ELF-1 (cell line): ENCODE results near the gene NT5DC2.

Source experiments
- DNase-seq: peaks from one replicate; pipeline ENCODE4 v3.0.0-alpha.2; 2016; ENCODE audit warnings: low read depth, low spot score

NT5DC2 gene

DNA sequence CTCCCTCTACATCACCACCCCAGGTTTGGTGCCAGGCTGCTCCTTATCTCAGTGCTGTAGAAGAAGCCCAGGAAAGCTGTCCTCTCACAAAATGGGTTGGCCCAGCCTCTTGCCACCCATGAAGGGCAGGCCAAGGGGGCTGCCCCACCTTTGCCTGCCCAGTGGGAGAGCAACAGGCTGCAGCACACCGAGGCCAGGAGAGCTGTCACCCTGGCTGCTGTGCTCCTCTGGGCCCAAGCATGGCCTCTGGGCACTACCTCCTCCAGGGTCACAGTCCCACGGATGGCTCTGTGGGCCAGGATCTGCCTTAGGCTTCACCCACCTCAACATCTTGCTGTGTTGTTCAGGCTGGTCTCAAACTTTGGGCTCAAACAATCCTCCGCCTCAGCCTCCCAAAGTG lies 44.9 kb downstream of the NT5DC2 start:
- DNase-seq: no peak

DNA sequence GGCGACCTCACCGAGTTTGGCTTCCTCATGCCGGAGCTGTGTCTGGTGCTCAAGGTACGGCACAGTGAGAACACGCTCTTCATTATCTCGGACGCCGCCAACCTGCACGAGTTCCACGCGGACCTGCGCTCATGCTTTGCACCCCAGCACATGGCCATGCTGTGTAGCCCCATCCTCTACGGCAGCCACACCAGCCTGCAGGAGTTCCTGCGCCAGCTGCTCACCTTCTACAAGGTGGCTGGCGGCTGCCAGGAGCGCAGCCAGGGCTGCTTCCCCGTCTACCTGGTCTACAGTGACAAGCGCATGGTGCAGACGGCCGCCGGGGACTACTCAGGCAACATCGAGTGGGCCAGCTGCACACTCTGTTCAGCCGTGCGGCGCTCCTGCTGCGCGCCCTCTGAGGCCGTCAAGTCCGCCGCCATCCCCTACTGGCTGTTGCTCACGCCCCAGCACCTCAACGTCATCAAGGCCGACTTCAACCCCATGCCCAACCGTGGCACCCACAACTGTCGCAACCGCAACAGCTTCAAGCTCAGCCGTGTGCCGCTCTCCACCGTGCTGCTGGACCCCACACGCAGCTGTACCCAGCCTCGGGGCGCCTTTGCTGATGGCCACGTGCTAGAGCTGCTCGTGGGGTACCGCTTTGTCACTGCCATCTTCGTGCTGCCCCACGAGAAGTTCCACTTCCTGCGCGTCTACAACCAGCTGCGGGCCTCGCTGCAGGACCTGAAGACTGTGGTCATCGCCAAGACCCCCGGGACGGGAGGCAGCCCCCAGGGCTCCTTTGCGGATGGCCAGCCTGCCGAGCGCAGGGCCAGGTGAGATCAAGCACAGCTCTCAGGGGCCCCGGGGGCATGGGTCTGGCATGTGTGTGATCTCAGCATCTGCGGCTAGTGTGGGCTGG lies 45.6 kb downstream of the NT5DC2 start:
- DNase-seq: no peak

DNA sequence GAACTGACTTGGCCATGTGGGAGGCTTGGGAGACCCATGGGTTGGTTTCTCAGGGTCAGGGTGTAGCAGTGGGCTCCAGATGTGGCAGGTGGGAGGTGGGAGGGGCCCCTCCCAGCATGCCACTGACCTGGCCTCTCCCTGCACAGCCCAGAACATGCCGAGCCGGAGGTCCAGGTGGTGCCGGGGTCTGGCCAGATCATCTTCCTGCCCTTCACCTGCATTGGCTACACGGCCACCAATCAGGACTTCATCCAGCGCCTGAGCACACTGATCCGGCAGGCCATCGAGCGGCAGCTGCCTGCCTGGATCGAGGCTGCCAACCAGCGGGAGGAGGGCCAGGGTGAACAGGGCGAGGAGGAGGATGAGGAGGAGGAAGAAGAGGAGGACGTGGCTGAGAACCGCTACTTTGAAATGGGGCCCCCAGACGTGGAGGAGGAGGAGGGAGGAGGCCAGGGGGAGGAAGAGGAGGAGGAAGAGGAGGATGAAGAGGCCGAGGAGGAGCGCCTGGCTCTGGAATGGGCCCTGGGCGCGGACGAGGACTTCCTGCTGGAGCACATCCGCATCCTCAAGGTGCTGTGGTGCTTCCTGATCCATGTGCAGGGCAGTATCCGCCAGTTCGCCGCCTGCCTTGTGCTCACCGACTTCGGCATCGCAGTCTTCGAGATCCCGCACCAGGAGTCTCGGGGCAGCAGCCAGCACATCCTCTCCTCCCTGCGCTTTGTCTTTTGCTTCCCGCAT lies 46.4 kb downstream of the NT5DC2 start:
- DNase-seq: no peak

DNA sequence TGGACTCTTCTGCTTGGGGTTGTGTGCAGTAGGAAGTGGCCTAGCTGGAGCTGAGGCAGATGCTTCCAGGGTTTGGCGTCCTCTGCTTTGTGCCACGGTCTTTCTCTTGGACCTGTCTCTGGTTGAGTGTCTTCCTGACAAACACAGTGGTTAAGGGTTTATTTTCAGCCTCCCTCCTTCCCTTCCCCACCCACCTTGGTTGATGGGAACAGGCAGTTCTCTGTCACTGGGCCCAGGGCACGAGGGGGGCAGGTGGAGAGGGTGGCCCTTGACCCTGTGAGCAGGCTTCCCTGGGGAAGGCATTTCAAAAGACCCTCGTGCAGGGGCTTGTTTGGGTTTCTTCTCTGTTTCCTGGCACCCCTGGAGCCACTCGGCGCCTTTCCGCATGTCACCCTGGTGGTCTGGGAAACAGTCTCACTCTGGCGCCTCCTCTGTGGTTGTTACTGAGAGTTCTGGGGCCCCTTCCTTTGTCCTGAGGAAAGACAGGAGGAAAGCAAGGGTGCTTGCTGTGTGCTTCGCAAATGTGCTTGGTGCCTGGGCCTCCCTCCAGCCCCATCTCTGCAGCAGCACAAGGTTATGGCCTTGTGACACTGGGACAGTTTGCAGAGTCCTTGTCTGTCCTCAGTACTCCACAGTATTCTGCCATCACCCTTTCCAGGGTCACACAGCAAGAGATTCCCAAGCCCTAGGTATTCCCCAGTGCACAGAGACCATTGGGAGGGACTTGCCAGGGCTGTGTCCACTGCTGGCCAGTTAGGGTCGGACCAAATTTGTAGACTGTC lies 48.8 kb downstream of the NT5DC2 start:
- no peak for DNase-seq

DNA sequence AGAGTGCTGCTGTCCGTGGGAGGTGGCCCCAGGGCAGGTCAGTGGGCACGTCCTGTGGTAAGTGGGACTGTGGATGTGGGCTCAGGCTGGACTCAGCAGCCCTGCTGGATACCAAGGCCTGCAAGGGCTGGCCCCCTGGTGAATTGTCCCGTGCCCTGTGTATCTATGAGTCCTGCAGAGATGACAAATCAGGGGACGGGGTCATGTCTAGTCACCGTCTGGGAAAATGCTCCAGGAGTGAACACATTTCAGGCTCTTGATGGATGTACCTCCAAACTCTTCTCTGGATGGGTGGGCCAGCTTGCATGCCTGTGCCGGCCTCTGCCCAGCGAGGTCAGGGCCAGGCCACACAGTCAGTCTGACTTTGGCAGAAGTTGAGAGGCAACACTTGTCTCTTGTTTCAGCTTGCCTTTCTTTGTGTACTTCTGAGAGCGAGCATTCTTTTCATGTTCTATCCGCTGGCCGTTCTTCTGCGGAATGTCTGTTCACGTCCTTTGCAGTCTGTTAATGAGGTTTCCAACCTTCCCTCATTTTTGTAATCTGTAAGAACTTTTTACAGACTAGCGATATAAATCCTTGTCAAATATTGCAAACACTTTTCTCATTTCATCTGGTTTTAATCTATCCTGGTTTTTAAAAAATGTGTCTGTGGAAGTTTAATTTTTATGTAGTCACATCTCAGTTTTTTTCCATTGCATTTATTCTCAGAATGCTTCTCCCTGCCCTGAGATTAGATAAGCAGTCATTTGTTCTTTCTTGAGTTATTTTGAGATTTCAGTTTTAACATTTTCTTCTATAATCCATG lies 49.9 kb downstream of the NT5DC2 start:
- DNase-seq: no peak

DNA sequence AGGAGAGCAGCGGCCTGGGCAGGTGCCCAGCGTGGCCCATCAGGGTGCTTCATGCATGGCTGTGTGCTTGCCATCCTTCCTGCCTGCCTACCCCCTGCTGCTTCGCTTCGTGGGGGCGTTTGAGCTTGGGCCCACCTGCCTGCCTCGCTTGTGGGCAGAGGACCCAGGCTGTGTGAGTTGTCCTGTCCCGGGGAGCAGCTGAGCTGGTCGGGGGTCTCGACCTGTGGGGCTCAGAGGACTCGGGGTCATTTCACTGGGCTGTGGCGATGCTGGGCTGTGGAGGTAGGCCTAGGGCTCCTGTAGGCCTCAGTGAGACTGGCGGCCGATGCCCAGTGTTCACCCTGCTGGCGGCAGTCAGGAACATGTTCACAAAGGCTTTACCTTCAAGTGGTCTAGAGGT lies 50.6 kb downstream of the NT5DC2 start:
- DNase-seq: no peak

DNA sequence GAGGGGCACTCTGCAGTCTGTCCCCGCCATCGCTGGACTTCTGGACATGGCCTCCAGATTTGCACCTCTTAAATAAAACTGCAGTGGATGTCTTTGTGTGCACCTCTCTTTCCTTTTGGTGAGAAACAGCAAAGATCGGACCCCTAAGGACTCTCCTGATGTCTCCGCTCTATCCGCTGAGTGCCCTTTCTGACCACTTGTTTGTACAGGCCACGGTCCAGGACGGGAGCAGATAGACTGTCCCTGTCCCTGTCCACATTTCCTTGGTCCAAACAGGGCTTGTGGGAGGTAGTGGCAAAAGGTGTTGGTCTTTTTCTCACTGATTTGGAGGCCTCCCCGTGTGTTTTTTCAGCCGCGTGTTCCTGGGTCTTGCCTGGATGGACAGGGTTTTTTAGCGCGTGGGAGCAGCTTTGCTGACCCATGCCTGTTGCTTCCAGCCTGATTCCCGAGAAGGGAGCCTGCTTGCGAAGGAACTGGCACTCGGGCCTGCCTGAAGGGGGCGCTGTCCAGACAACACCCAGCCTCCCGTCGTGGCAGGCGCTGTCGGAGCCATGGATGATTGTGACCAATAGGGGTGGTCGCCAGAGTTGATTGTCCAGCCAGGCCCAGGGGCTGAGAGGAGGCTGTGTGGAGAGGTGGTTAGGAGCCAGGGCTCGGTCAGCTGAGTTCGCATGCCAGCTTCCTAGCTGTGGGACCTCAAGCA lies 51.7 kb downstream of the NT5DC2 start:
- peak; percentile 80 for DNase-seq

DNA sequence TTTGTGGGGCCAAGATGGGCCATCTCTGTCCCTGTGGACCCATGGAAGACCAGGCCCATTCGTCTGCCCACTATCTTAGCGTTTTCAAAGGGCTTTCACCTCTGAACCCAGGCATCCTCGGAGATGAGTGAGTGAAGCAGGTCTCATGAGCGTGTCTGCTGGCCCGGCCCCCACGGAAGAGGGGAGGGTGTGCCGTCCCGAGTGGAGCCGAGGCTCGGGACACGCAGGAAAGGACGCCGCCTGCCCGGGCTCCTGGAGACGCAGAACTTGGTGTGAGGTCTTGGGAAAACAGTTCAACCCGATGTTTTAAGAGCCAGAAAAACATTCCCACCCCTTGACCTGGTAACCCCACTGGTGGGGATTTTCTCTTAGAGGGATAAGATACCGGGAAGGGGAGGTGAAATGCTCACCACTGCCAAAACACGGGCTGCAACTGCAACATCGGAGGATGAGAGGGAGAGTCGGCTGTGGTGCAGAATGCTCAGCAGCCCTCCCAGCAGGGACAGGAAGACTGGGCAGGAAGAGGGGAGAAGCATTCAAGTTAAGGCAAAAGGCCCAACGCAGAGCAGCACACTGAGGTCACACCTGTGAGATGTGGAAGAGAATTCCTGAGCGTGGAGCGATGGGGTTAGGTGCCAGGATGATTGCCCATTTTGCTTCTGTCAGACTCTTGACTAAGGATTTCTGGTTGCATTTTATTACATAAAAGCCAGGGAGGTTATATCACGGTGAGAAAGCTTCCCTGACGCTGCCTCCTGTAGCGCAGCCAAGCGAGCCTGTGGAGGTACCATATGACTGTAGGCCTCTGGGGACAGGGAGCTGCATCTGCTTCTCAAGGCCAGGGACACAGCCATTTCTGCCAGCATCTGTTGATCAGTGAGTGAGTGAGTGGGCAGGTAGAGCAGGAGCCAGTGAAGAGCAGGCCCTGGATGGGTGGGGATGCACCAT lies 52.6 kb downstream of the NT5DC2 start:
- no peak for DNase-seq

DNA sequence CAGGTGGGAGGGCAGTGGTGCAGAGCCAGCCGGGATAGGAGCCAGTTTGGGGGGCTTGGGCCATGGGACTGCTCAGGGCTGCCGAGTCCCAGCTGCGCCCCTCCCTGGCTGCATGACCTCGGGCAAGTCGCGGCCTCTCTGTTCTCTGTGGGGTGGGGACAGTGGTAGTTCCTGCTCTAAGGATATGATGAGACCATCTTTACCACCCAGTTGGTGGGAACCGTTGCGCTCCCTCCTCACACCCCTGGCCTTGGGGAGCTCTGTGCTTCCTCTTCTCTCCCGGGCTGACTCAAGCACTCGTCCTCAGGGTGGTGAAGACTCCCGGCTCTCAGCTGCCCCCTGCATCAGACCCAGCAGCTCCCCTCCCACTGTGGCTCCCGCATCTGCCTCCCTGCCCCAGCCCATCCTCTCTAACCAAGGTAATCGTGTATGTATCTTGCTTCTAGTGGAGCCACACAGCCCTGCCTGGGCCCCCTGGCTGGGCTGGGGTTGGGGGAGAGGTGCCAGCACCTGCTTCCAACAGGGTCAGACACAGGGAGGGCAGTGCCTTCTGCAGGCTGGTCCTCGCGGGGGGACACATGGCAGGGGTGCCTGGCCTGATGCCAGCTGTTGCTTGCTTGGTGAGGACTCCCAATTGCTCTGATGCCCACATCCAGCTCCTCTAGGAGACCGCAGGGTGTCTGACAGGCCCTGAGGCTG lies 53.6 kb downstream of the NT5DC2 start:
- no peak for DNase-seq

DNA sequence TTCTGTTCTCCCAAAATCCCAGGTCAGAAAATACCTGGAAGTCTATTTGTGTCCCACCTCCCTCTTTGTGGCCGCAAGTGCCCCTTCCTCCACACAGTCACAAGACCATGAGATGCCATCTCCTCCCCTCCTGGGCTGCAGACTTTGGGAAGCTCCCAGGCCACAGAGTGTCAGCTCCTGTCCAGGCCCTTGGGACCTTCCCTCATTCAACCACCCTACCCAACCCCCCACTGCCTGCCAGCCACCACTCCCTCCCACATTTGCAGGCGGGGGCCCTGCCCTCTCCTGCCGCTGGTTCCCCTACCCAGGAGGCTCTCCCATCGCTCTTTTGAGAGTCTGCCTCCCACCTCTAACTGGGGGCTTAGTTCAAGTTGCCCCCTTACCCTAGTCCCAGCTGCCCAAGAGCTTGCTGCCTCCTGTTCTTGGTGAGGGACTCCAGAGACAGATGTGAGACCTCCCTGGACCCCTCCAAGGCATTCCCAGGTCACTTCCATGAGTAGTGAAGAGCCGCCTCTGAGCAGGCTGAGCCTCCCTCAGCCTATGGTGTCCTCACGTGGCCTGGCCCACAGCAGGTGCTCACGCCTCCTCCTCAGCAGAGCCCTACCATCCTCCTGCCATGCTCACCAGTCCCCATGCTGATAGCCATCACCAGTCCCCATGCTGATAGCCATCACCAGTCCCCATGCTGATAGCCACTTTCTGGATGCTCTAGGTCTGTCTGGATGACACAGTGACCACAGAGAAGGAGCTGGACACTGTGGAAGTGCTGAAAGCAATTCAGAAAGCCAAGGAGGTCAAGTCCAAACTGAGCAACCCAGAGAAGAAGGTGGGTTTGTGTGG lies 54.4 kb downstream of the NT5DC2 start:
- no peak for DNase-seq

DNA sequence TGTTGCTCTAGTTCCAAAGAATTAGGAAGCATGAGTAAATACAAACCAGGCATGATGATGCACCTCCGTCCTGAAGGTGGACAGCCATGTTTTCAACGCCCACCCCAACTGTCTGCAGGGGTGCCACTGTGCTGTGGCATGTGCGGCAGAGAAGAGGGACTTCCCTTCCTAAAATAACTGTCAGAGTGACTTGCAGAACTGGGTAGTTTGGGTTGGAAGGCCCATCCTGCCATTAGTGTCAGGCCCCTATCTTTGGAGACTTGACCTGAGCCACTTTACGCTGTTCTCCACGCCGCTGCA lies 55.9 kb downstream of the NT5DC2 start:
- no peak for DNase-seq

DNA sequence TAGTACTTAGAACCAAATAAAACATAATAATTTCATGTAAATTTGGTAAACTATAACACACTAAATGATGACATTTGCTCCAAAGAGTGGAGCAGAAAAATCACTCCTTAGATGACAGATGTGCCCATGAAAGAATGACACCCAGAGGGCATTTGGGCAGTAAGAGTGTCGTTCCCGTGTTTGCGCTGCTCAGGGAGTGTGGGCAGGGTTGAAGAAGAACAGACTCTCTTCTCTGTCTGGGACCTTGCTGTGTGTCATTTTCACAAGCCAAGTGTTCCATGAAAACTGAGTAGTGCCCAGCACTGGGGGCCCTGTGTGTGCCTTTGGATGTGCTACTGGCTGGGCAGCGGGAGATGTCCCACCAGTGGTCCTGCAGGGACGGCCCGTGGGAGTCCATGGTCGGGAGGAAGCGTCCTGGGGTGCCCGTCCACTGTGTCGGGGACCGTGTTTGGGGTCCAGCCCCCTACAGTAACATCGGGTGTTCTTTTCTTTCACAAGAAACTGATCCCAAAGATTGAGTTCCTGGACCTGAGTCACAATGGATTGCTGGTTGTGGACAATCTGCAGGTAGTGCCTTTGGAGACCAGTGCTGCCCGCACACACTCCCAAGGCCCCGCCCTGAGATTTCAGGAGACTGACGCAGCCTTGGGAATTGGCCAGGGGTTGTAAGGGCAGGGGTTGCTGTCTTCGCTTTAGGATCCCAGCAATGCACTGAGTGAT lies 56.4 kb downstream of the NT5DC2 start:
- no peak for DNase-seq
